HEK293T (cell line): ENCODE measurements around the gene MFF.

Experiments
- ARNT ChIP-seq: fragments of 450-650 bp; IDR thresholded peaks from 2 replicates; pipeline ENCODE4 v1.6.1; 2017; ENCODE audit warnings: mild to moderate bottlenecking
- BHLHE40 ChIP-seq: fragments of 450-650 bp; IDR thresholded peaks from 2 replicates; pipeline ENCODE4 v1.6.1; 2016; ENCODE audit warnings: mild to moderate bottlenecking, moderate library complexity, borderline replicate concordance
- CTBP1 ChIP-seq: fragments of 450-650 bp; IDR thresholded peaks from 2 replicates; pipeline ENCODE4 v1.6.1; 2016; ENCODE audit warnings: borderline replicate concordance
- ELF4 ChIP-seq: fragments of 450-650 bp; IDR thresholded peaks from 2 replicates; pipeline ENCODE4 v1.6.1; 2017; ENCODE audit warnings: antibody characterized with exemption
- FOXK2 ChIP-seq: fragments of 450-650 bp; IDR thresholded peaks from 2 replicates; pipeline ENCODE4 v1.6.1; 2016; ENCODE audit warnings: mild to moderate bottlenecking
- FOXM1 ChIP-seq: fragments of 450-650 bp; IDR thresholded peaks from 2 replicates; pipeline ENCODE4 v1.6.1; 2017; ENCODE audit warnings: mild to moderate bottlenecking, borderline replicate concordance
- HDGF ChIP-seq: fragments of 450-650 bp; IDR thresholded peaks from 2 replicates; pipeline ENCODE4 v1.6.1; 2017; ENCODE audit warnings: antibody characterized with exemption, borderline replicate concordance
- L3MBTL2 ChIP-seq: fragments of 450-650 bp; conservative IDR thresholded peaks from 2 replicates; pipeline ENCODE4 v1.6.1; 2016; ENCODE audit warnings: mild to moderate bottlenecking
- NFRKB ChIP-seq: fragments of 450-650 bp; IDR thresholded peaks from 2 replicates; pipeline ENCODE4 v1.6.1; 2016; ENCODE audit warnings: mild to moderate bottlenecking, moderate library complexity
- SP1 ChIP-seq: fragments of 450-650 bp; IDR thresholded peaks from 2 replicates; pipeline ENCODE4 v1.6.1; 2017
- SUZ12 ChIP-seq: fragments of 450-650 bp; IDR thresholded peaks from 2 replicates; pipeline ENCODE4 v1.6.1; 2016; ENCODE audit warnings: mild to moderate bottlenecking
- TARDBP ChIP-seq: fragments of 450-650 bp; IDR thresholded peaks from 2 replicates; pipeline ENCODE4 v1.6.1; 2016
- ZNF384 ChIP-seq: fragments of 450-650 bp; IDR thresholded peaks from 2 replicates; pipeline ENCODE4 v1.6.1; 2016
- TF ChIP-seq, protein P1 (sequence below): fragments of 450-650 bp; IDR thresholded peaks from 2 replicates; pipeline ENCODE4 v1.6.1; 2016

GRCh38 chr2:227370092-227370491, 45.0 kb downstream of the MFF start:
- TF ChIP-seq FOXK2 (no peak), TARDBP (no peak), SP1 (no peak), CTBP1 (no peak), SUZ12 (no peak), BHLHE40 (no peak), ARNT (no peak), HDGF (no peak), ELF4 (no peak), NFRKB (no peak), ZNF384 (no peak), FOXM1 (no peak), L3MBTL2 (no peak)
- TF ChIP-seq, protein P1, sequence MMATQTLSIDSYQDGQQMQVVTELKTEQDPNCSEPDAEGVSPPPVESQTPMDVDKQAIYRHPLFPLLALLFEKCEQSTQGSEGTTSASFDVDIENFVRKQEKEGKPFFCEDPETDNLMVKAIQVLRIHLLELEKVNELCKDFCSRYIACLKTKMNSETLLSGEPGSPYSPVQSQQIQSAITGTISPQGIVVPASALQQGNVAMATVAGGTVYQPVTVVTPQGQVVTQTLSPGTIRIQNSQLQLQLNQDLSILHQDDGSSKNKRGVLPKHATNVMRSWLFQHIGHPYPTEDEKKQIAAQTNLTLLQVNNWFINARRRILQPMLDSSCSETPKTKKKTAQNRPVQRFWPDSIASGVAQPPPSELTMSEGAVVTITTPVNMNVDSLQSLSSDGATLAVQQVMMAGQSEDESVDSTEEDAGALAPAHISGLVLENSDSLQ: no peak
